ENCODE results near the gene STMN3. TPM values are rescaled to one million over a fixed set of nuclear protein-coding genes. Genes with fewer than 3 reads are reported as not detected.

STMN3 gene
- total and polyA plus RNA-seq, 10 of the 15 experiments (the other 5 are each of a cell fraction or from before 2014, with no cell fraction given): 0.09 to 3.6 (median 1.4) TPM; not detected in 1

DNA sequence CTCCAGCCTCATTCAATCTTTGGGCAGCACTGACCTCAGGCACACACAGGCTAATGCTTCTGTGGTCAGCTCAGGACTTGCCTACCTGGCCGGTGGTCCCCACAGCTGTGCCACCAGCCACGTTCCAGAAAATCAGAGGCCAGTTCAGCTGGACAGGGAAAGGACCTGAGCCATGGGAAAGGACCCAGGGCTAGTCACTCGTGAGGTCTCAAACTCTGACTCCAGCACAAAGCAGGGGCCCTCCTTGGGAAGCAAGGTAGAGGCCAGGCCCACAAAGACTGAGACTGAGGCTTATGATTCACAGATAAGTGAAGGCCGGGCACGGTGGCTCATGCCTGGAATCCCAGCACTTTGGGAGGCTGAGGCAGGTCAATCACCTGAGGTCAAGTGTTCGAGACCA lies 56.8 kb downstream of the STMN3 start:
- SMC1A ChIA-PET (ENCODE audit: uncharacterized antibody, unreplicated experiment): no interaction called here
- Histone ChIP-seq H3K9me3 (replicated peaks; ENCODE audit: control insufficient read depth, insufficient read depth, low read length) (no peaks in the 10 kb centered on the region), H4K20me1 (ENCODE audit: control insufficient read depth, insufficient read depth) (no peaks in the 10 kb centered on the region), H3K4me3 (no peak overlapping the region), H3K4me2 (ENCODE audit: control insufficient read depth, insufficient read depth) (no peak overlapping the region), H3K79me2 (ENCODE audit: control insufficient read depth, insufficient read depth, low read length) (no peaks in the 10 kb centered on the region), H2AFZ (ENCODE audit: control insufficient read depth, low read depth, low read length) (no peak overlapping the region), H3K4me1 (ENCODE audit: control insufficient read depth, insufficient read depth, low read length) (no peaks in the 10 kb centered on the region), H3K9ac (ENCODE audit: control insufficient read depth, insufficient read depth, low read length) (no peak overlapping the region), H3K27me3 (replicated peaks in 1 of 2; ENCODE audit: control insufficient read depth in 2 of 2, insufficient read depth in 2 of 2, low read length in 1 of 2) (no peaks in the 10 kb centered on the region), H3K27ac (ENCODE audit: control insufficient read depth, insufficient read depth) (no peak overlapping the region), H3K36me3 (ENCODE audit: control insufficient read depth in 2 of 2, insufficient read depth in 2 of 2, low read length in 1 of 2) (peaks cover 7 to 10% of the 10 kb centered on the region in 2 experiments; a peak in 3 of 4 replicates)
- TF ChIP-seq BACH1 (IDR thresholded peaks at IDR 0.05; ENCODE audit: borderline replicate concordance) (no peak), ATF7 (IDR thresholded peaks at IDR 0.05; ENCODE audit: low read depth) (no peak), POU2F2 (IDR thresholded peaks at IDR 0.05; ENCODE audit: borderline replicate concordance, low read depth, low read length) (no peak), BHLHE40 (IDR thresholded peaks at IDR 0.05; ENCODE audit: borderline replicate concordance in 1 of 2, low read depth in 2 of 2, low read length in 1 of 2) (no peak), ZNF24 (IDR thresholded peaks at IDR 0.05) (no peak), NR2C2 (IDR thresholded peaks at IDR 0.05; ENCODE audit: borderline replicate concordance, control insufficient read depth, insufficient read length, low read depth) (no peak), CBX5 (IDR thresholded peaks at IDR 0.05; ENCODE audit: low read depth) (no peak), KLF5 (IDR thresholded peaks at IDR 0.05; ENCODE audit: partially characterized antibody) (no peak), GABPA (IDR thresholded peaks at IDR 0.05; ENCODE audit: low read depth) (no peak), IKZF2 (IDR thresholded peaks at IDR 0.05) (no peak), ETV6 (conservative IDR thresholded peaks at IDR 0.05 in 1 of 2, IDR thresholded peaks at IDR 0.05 in 1 of 2; ENCODE audit: borderline replicate concordance in 1 of 2, low read depth in 1 of 2) (no peak), HCFC1 (IDR thresholded peaks at IDR 0.05; ENCODE audit: low read length) (no peak), NFXL1 (IDR thresholded peaks at IDR 0.05; ENCODE audit: borderline replicate concordance) (no peak)
- TF ChIP-seq, protein P1, sequence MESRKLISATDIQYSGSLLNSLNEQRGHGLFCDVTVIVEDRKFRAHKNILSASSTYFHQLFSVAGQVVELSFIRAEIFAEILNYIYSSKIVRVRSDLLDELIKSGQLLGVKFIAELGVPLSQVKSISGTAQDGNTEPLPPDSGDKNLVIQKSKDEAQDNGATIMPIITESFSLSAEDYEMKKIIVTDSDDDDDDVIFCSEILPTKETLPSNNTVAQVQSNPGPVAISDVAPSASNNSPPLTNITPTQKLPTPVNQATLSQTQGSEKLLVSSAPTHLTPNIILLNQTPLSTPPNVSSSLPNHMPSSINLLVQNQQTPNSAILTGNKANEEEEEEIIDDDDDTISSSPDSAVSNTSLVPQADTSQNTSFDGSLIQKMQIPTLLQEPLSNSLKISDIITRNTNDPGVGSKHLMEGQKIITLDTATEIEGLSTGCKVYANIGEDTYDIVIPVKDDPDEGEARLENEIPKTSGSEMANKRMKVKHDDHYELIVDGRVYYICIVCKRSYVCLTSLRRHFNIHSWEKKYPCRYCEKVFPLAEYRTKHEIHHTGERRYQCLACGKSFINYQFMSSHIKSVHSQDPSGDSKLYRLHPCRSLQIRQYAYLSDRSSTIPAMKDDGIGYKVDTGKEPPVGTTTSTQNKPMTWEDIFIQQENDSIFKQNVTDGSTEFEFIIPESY (IDR thresholded peaks at IDR 0.05): no peak
- TF ChIP-seq, protein P2, sequence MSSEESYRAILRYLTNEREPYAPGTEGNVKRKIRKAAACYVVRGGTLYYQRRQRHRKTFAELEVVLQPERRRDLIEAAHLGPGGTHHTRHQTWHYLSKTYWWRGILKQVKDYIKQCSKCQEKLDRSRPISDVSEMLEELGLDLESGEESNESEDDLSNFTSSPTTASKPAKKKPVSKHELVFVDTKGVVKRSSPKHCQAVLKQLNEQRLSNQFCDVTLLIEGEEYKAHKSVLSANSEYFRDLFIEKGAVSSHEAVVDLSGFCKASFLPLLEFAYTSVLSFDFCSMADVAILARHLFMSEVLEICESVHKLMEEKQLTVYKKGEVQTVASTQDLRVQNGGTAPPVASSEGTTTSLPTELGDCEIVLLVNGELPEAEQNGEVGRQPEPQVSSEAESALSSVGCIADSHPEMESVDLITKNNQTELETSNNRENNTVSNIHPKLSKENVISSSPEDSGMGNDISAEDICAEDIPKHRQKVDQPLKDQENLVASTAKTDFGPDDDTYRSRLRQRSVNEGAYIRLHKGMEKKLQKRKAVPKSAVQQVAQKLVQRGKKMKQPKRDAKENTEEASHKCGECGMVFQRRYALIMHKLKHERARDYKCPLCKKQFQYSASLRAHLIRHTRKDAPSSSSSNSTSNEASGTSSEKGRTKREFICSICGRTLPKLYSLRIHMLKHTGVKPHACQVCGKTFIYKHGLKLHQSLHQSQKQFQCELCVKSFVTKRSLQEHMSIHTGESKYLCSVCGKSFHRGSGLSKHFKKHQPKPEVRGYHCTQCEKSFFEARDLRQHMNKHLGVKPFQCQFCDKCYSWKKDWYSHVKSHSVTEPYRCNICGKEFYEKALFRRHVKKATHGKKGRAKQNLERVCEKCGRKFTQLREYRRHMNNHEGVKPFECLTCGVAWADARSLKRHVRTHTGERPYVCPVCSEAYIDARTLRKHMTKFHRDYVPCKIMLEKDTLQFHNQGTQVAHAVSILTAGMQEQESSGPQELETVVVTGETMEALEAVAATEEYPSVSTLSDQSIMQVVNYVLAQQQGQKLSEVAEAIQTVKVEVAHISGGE (CRISPR knock-in tag; IDR thresholded peaks at IDR 0.05): no peak
- TF ChIP-seq, protein P3, sequence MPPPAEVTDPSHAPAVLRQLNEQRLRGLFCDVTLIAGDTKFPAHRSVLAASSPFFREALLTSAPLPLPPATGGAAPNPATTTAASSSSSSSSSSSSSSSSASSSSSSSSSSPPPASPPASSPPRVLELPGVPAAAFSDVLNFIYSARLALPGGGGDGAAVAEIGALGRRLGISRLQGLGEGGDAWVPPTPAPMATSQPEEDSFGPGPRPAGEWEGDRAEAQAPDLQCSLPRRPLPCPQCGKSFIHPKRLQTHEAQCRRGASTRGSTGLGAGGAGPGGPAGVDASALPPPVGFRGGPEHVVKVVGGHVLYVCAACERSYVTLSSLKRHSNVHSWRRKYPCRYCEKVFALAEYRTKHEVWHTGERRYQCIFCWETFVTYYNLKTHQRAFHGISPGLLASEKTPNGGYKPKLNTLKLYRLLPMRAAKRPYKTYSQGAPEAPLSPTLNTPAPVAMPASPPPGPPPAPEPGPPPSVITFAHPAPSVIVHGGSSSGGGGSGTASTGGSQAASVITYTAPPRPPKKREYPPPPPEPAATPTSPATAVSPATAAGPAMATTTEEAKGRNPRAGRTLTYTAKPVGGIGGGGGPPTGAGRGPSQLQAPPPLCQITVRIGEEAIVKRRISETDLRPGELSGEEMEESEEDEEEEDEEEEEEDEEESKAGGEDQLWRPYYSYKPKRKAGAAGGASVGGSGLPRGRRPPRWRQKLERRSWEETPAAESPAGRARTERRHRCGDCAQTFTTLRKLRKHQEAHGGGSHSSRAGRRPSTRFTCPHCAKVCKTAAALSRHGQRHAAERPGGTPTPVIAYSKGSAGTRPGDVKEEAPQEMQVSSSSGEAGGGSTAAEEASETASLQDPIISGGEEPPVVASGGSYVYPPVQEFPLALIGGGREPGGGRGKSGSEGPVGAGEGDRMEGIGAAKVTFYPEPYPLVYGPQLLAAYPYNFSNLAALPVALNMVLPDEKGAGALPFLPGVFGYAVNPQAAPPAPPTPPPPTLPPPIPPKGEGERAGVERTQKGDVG (CRISPR knock-in tag; IDR thresholded peaks at IDR 0.05): no peak
- WGBS (ENCODE audit: insufficient coverage, insufficient replicate concordance, low lambda C conversion rate, missing lambda C conversion rate): 89% methylated on average over 6 of the region's 6 CpGs
- FAIRE-seq (no peak), DNase-seq (ENCODE audit: low read depth, low spot score) (no peak), ATAC-seq (no peak)
- POLR2A ChIA-PET: no interaction called here
- intact Hi-C loops (cut with micrococcal nuclease; ENCODE audit: unreplicated experiment) (no loop called here), in situ Hi-C loops (cut with MboI) (no loop called here)
- RAD21 ChIA-PET (ENCODE audit: unreplicated experiment): no interaction called here
- BruUV-seq (replicated peaks): no TSS peak
- CTCF ChIA-PET: no interaction called here
